Colonic mucosa (tissue), 4 donors: ENCODE data around the gene CYSTM1. TPM values are rescaled to one million over a fixed set of nuclear protein-coding genes. Genes with fewer than 3 reads are reported as not detected.

ENCODE experiments used
- DNase-seq: peaks from one replicate; pipeline ENCODE4 v3.0.0-alpha.2; 2020
- H3K27ac ChIP-seq: fragments of 200-600 bp; one replicate; pipeline ENCODE4 v1.8.0; 2021
- H3K27me3 ChIP-seq: fragments of 200-600 bp; one replicate; pipeline ENCODE4 v1.8.0; 2021
- H3K36me3 ChIP-seq: fragments of 200-600 bp; one replicate; pipeline ENCODE4 v1.8.0; 2021
- H3K4me1 ChIP-seq: fragments of 200-600 bp; one replicate; pipeline ENCODE4 v1.8.0; 2021; ENCODE audit warnings: mild to moderate bottlenecking
- H3K4me3 ChIP-seq: fragments of 200-600 bp; one replicate; pipeline ENCODE4 v1.8.0; 2021
- H3K9ac ChIP-seq, 2 donors: one replicate each; pipeline ENCODE4 v1.7.0; 2013; ENCODE audit warnings: control low read depth in 2 of 2, low read depth in 2 of 2, low read length in 2 of 2
- H3K9me3 ChIP-seq: fragments of 200-600 bp; one replicate; pipeline ENCODE4 v1.8.0; 2021
- intact Hi-C: fragments of 100-400 bp; cut with DNase I; formaldehyde crosslinking; loops from one replicate; pipeline ENCODE4 v1.14.1; 2022
- total RNA-seq, 2 donors: library from RNA; stranded (reverse); fragmentation: NEBNext Ultra II Directional in 1 of 2; extraction: Animal tissue kit (Norgen Biotek cat#: 25700) in 1 of 2; gene quantifications; one replicate each; pipeline ENCODE4 v1.2.1, GENCODE V29; 2021
- TF ChIP-seq, protein P1 (sequence below): fragments of 200-600 bp; IDR thresholded peaks from one replicate; pipeline ENCODE4 v1.8.0; 2022; ENCODE audit warnings: antibody characterized with exemption, mild to moderate bottlenecking
- donor health status: healthy.
- donor health status: DM: no; HTN: no; CAD: no.
- donor health status: DM: no; HTN: no; CAD: no.

Gene CYSTM1
- total RNA-seq, 2 donors from 2014 or later = 205 TPM

DNA sequence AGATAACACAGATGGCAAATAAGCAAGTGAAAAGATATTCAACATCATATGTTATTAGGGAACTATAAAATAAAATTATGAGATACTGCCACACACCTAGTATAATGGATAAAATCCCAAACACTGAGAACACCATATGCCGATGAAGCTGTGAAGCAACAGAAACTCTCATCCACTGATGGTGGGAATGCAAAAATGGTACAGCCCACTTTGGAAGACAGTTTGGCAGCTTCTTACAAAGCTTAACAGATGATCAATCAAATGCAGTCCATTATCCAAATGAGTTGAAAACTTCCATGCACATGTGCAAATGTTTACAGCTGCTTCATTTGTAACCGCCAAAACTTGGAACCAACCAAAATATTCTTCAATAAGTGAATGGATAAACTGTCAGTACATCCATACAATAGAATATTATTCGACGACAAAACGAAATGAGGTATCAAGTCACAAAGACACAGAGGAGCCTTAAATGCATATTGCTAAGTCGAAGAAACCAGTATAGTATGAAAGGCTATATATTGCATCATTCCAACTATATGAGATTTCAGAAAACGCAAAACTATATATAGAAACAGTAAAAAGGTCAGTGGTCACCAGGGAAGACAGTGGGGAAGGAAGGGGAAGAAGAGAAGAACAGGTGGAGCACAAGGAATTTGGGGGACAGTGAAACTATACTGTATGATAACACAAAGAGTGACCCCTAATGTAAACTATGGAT lies 113.0 kb downstream of the CYSTM1 start:
- Histone ChIP-seq H3K27ac (no peak overlapping the region), H3K4me3 (no peak overlapping the region), H3K9ac (no peak overlapping the region), H3K36me3 (no peaks in the 10 kb centered on the region), H3K9me3 (no peaks in the 10 kb centered on the region), H3K4me1 (no peaks in the 10 kb centered on the region), H3K27me3 (no peaks in the 10 kb centered on the region)
- no peak for DNase-seq
- intact Hi-C loops = no loop called here
- TF ChIP-seq, protein P1, sequence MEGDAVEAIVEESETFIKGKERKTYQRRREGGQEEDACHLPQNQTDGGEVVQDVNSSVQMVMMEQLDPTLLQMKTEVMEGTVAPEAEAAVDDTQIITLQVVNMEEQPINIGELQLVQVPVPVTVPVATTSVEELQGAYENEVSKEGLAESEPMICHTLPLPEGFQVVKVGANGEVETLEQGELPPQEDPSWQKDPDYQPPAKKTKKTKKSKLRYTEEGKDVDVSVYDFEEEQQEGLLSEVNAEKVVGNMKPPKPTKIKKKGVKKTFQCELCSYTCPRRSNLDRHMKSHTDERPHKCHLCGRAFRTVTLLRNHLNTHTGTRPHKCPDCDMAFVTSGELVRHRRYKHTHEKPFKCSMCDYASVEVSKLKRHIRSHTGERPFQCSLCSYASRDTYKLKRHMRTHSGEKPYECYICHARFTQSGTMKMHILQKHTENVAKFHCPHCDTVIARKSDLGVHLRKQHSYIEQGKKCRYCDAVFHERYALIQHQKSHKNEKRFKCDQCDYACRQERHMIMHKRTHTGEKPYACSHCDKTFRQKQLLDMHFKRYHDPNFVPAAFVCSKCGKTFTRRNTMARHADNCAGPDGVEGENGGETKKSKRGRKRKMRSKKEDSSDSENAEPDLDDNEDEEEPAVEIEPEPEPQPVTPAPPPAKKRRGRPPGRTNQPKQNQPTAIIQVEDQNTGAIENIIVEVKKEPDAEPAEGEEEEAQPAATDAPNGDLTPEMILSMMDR = no peak

DNA sequence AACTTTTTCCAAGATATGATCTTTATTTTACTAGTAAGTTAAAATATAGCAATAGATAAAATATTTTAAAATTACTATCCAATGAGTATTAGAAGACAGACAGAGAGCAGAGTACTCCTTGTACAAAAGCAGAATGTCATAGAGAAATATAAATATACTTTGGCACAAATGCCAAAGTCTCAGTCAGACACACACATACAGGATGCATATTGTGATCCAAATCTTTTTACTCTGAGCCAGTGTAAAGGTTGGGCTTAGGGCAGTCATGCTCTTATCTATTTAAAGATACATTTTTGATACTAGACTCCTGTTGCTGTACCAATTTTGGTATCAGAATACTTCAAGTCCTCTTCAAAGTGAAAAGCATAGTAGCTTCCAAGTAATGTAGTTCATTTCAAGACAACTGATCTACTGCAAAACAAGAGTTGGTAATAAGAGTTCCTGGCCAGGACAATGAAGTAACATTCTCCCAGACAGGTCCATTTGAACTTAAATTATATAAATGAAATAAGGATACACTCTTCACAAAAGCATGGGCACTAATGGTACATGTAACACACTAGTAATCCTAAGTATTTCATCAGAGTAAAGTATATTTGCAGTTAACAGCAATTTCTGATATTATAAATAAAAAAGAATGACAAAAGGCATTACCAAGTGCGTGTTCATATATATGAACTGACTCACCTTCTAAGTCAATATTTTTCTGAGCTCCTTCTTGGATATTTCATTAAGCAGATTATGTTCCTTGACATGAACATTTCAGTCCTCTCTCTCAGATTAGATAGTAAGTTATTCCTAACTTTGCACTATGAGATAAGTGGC lies 117.4 kb downstream of the CYSTM1 start:
- Histone ChIP-seq H3K9me3 (no peaks in the 10 kb centered on the region), H3K4me1 (no peaks in the 10 kb centered on the region)
- intact Hi-C loops = no loop called here

More for the DNA sequence above, 117.4 kb downstream of the CYSTM1 start:
- H3K27ac ChIP-seq = no peak overlapping the region
- DNase-seq = no peak
- H3K36me3 ChIP-seq = no peaks in the 10 kb centered on the region
- TF ChIP-seq, protein P1 = no peak
- no peak overlapping the region for H3K9ac ChIP-seq
- H3K27me3 ChIP-seq = no peaks in the 10 kb centered on the region
- H3K4me3 ChIP-seq = no peak overlapping the region

Other genes with a start within 250 kb of the CYSTM1 start
- under 1 TPM; 0.10 to 0.48 TPM for gene NRG2, start 131.9 kb upstream of the CYSTM1 start, total RNA-seq
- gene PURA, start 61.1 kb upstream of the CYSTM1 start, total RNA-seq = 10 to 100 TPM; 20.5 to 21.6 TPM
- gene IGIP, start 49.3 kb upstream of the CYSTM1 start, total RNA-seq = 1 to 10 TPM; 7.8 to 9.5 TPM
- gene PFDN1, start 127.9 kb downstream of the CYSTM1 start, total RNA-seq = 10 to 100 TPM; 41.2 to 41.4 TPM
- gene HBEGF, start 171.4 kb downstream of the CYSTM1 start, total RNA-seq = 10 to 100 TPM in 1 of 2 donors, 1 to 10 TPM in 1; 4.3 to 14.6 TPM
- under 1 TPM in 1 of 2 donors, not detected in 1; 0.42 TPM for gene SLC4A9, start 185.0 kb downstream of the CYSTM1 start, total RNA-seq
- gene ANKHD1, start 226.6 kb downstream of the CYSTM1 start, total RNA-seq = 100 to 1,000 TPM; 108 to 115 TPM